Activated CD4-positive, alpha-beta T cell treated with anti-CD3 and anti-CD28 coated beads, Interleukin-2, amount 50 U/mL, for 4 hours (primary cell): Measurements from ENCODE around the gene KRT17.
A peak's percentile ranks its signal among the peaks of the same experiment; 100 is the strongest.
"Not testable (repeated sequence)": the region's sequence is repeated elsewhere in the genome, so short reads cannot be mapped to it uniquely, and the experiment has no call there.

ENCODE experiments used
- DNase-seq, 2 experiments: peaks; one replicate each; pipeline ENCODE4 v3.0.0-alpha.2; 2020

KRT17 gene

GRCh38 chr17:41653892-41654677 is 29.7 kb upstream of the KRT17 start:
- DNase-seq, result no peak

DNA sequence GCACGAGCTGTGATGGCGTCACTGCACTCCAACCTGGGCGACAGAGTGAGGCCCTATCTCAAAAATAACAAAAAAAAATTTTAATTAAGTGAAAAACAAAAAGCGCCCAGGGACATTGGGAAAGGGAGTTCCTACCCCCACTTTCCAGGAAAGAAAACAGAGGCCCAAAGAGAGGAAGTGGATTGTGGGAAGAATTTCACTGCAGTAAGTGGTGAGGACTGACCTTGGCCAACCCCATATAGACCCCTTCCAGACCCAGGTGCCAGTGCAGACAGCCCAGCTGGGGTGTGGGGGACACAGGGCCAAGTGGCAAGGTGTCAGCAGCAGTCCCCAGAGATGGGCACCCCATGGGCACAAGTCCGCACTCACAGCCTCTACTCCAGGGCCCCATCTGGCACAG is 29.0 kb upstream of the KRT17 start:
- DNase-seq, result no peak

GRCh38 chr17:41652461-41652970 is 28.1 kb upstream of the KRT17 start:
- no peak for DNase-seq

- DNase-seq, result no peak
Measured at GRCh38 chr17:41651625-41652460, 27.5 kb upstream of the KRT17 start.

- no peak for DNase-seq
Measured at GRCh38 chr17:41650794-41651624, 26.6 kb upstream of the KRT17 start.

DNA sequence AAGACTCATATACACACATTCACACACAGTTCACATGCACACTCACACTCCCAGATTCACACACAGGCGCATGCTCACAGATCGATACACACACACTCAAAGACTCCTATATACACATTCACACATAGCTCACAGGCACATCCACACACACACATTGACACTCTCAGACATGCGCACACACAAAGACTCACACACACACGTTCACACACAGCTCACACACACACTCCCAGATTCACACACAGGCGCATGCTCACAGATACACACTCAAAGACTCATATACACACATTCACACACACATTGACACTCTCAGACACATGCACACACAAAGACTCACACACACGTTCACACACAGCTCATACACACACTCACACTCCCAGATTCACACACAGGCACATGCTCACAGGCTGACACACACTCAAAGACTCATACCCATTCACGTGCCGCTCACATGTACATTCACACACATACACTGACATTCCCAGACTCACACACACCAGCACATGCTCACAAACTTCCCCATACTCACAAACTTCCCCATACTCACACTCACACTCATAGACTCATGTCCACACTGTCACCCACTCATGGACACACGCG is 25.6 kb upstream of the KRT17 start:
- DNase-seq, result no peak

- DNase-seq, result peak; percentile 80 to 83
Measured at GRCh38 chr17:41648411-41649195, 24.2 kb upstream of the KRT17 start.

GRCh38 chr17:41647940-41648410 is 23.6 kb upstream of the KRT17 start:
- peak; percentile 84 to 89 for DNase-seq

DNA sequence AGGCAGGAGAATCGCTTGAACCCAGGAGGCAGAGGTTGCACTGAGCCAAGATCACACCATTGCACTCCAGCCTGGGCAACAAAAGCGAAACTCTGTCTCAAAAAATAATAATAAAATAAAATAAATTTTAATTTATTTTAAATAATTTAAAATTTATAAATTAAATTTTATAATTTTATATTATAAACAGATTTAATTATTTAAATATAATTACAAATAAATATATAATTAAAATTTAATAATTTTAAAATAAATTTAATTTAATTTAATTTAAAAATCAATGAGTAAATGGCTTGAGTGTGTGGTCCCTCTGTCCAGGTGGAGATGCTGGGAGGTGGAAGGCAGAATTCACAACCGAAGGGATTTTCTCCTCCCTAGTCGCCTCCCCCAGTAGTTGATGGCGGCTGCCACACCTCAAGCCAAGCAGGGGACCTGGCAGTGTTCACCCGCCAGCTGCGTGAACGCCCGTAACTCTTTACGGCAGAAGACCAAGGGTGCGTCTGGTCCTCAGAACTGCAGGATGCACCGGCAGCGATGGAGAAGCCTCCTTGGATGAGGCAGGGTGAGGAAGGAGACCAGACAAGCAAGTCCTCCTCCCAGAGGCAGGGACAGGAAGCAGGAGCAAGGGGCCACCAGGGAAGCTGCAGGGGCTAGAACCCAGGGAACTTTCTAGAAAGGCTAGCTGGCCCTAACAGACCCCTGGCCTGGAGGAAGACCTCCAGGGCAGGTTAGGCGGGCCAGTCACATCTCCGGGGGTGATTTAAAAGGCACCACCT is 22.9 kb upstream of the KRT17 start:
- no peak for DNase-seq

DNA sequence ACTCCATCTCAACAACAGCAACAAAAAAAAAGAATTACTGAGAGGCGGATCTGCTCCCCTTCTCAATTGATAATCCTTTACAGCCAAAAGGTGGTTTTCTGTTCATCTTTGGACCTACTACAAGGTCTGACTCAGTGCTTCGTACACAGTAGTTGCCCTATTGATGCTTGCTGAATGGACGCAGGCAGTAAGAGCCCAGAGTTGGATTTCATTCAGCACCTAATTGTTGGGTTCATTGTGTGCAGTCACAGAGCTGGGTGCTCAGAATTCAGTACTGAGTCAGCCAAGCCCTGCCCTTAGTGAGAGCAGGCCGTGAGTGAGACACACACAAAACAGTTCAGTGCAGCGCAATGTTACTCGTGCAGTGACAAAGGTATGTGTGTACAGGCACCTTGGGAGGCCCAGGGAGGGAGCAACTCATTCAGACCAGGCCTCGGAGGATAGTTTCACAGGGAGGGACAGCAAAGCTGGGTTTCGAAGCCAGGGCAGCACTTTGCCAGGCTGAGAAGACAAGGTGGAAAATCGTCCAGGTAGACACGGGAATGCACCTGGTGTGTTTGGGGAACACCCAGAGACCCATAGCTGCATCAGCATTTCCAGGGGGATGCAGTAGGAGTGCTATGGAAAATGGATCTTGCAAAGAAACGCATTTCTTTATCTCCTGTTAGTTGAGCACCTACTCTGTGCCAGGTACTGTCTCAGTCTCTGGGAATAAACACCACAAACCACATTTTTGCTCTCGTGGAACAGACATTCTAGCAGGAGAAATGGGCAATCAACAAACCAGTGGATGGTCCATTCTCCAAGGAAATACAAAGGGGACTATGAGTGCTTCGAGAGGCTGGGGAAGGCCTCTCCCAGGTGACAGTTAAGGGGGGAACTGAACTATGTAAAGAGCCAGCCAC is 18.1 kb upstream of the KRT17 start:
- DNase-seq, result no peak

GRCh38 chr17:41640596-41640995 is 16.2 kb upstream of the KRT17 start:
- not testable (repeated sequence) for DNase-seq

GRCh38 chr17:41639492-41640473 is 15.4 kb upstream of the KRT17 start:
- no peak for DNase-seq

- DNase-seq, result no peak
Measured at GRCh38 chr17:41638941-41639340, 14.6 kb upstream of the KRT17 start.

- DNase-seq, result no peak
Measured at GRCh38 chr17:41638194-41638593, 13.8 kb upstream of the KRT17 start.

GRCh38 chr17:41636652-41637051 is 12.3 kb upstream of the KRT17 start:
- no peak for DNase-seq

DNA sequence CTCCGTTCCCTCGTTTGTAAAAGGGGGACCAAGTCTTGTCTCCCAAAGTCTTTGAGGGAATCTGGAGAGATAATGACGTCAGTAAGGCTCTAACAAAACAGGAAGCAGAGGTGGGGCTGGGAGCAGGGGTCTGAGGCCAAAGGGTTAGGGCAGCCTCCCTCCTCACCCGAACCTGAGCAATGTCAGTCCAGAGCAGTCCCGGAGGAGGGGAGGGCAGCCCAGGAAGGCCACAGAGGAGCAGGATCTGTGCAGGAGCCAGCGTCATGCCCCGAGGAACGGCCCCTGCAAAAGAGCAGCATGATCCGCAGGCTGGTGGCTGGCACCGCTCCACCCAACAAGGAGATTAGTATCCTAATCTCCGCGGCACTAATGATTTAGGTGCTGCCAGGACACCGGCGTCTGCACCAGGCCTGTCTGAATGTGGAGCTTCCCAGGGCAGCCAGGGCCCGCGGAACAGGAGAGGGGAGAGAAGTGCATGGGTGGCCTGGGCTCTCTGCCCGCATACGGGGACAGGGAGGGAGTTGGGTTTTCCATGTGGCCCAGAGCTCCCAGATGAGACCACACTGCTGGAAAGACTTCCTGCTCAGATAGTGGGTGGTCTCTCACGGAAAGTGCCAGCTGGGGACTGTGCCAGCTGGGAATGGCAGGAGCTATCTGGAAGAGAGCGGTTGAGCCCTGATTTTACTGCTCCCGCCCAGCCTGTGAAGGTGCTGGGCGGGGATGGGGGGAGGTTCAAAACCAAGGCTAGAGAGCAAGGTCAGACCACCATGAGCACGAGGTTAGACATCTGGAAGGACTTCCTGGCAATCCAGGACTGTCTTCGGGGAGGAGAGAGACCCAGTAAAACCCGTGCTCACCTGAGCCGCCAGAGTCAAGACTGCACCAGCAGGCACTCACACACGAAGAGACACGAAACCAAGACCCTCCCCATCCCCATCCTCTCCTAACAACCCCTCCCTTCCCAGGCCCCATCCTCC is 11.0 kb upstream of the KRT17 start:
- no peak for DNase-seq

DNA sequence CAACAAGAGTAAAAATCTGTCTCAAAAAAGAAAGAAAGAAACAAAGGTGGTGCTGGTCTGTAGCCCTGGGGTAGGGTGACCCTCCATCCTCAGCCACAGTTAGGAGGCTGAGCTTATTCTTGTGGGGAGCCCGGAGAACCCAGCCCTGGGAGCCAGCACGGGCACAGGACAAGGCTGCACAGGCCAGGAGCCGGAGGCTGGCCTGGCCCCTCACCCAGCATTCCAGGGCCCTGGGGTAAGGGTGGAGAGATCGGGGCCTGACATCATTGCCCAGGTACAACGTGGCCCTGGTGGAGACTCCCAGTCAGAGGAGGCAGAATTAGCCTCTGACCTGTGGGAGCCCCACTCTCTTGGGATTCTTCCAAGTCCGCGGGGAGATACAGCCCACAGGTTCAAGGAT is 10.3 kb upstream of the KRT17 start:
- no peak for DNase-seq
